HCT116 (cell line): ENCODE data around the gene ESR1. TPM values are rescaled to one million over a fixed set of nuclear protein-coding genes. Genes with fewer than 3 reads are reported as not detected.
"Not testable (repeated sequence)": the region's sequence is repeated elsewhere in the genome, so short reads cannot be mapped to it uniquely, and the experiment has no call there.

Experiments used
- ATAC-seq: fragments of 200-7000 bp; cut with Tn5 transposase; 2 replicates; pipeline ENCODE4 v1.9.1; 2020; ENCODE audit warnings: mild to moderate bottlenecking, moderate library complexity
- BruUV-seq: library from RNA; stranded (reverse); fragments of 400-500 nt; replicated peaks from 2 replicates; lab custom pipeline; 2021; lab: Mats Ljungman, UMichigan
- CTCF ChIA-PET: fragments of 300-600 bp; sonication (Branson Sonifier 250); formaldehyde crosslinking; loops from one replicate; lab custom pipeline; 2021; ENCODE audit warnings: antibody characterized with exemption; lab: Charles Lee
- POLR2A ChIA-PET: fragments of 300-600, 350-600 bp; sonication (Branson Sonifier 250); formaldehyde crosslinking; loops from one replicate; lab custom pipeline; 2021; ENCODE audit warnings: antibody characterized with exemption; lab: Charles Lee
- RAD21 ChIA-PET, 2 experiments: fragments of 300-600 bp; sonication (Branson Sonifier 250); formaldehyde crosslinking; loops; one replicate each; lab custom pipeline; 2023; ENCODE audit warnings: low total read pairs in 2 of 2; ENCODE audit not compliant: uncharacterized antibody in 2 of 2, unreplicated experiment in 2 of 2, low non-redundant PET in 1 of 2; lab: Charles Lee
- DNase-seq: peaks from one replicate; pipeline ENCODE4 v3.0.0-alpha.2; 2010; ENCODE audit warnings: low read depth, low spot score
- H2AFZ ChIP-seq: fragments of 200-600 bp; shearing (Covaris generic), sonication (generic); 2 replicates; pipeline ENCODE4 v1.6.1; 2017; ENCODE audit warnings: low read depth, mixed run types, mixed read lengths, antibody characterized with exemption, low read length; ENCODE audit not compliant: poor library complexity, severe bottlenecking
- H3K27ac ChIP-seq: 2 replicates; pipeline ENCODE4 v1.5.1; 2012; ENCODE audit warnings: low read depth, low read length
- H3K27me3 ChIP-seq: fragments of 200-600 bp; sonication (generic); 2 replicates; pipeline ENCODE4 v1.6.1; 2016; ENCODE audit warnings: mixed run types, low read length, mixed read lengths; ENCODE audit not compliant: insufficient read depth
- H3K36me3 ChIP-seq, 2 experiments: fragments of 200-500 bp in 1 of 2; fragments of 200-600 bp in 1 of 2; sonication (Bioruptor generic) in 1 of 2; sonication (generic) in 1 of 2; 2 replicates each; pipeline versions ENCODE4 v1.5.1 to v1.6.1; 2014 to 2016; ENCODE audit warnings: low read length in 2 of 2, inconsistent platforms in 1 of 2, mixed read lengths in 1 of 2, mixed run types in 1 of 2; ENCODE audit not compliant: insufficient read depth in 2 of 2, control insufficient read depth in 1 of 2
- H3K4me1 ChIP-seq, 2 experiments: fragments of 200-600 bp in 1 of 2; sonication (generic) in 1 of 2; 2 replicates each; pipeline versions ENCODE4 v1.5.1 to v1.6.1; 2012 to 2017; ENCODE audit warnings: low read length in 2 of 2, inconsistent platforms in 1 of 2, mild to moderate bottlenecking in 1 of 2, mixed read lengths in 1 of 2, mixed run types in 1 of 2, moderate library complexity in 1 of 2; ENCODE audit not compliant: insufficient read depth in 2 of 2, control insufficient read depth in 1 of 2
- H3K4me2 ChIP-seq: fragments of 200-600 bp; sonication (generic); 2 replicates; pipeline ENCODE4 v1.6.1; 2017; ENCODE audit warnings: mixed run types, low read length, mixed read lengths
- H3K4me3 ChIP-seq, 2 experiments: fragments of 200-600 bp in 1 of 2; sonication (generic) in 1 of 2; replicated peaks in 1 of 2; 2 replicates each; pipeline ENCODE4 v1.5.1; 2011 to 2016; ENCODE audit warnings: low read length in 2 of 2, control low read depth in 1 of 2, low read depth in 1 of 2, mild to moderate bottlenecking in 1 of 2, mixed read lengths in 1 of 2, mixed run types in 1 of 2
- H3K79me2 ChIP-seq: fragments of 200-600 bp; sonication (generic); 2 replicates; pipeline ENCODE4 v1.6.1; 2017; ENCODE audit warnings: mild to moderate bottlenecking, mixed run types, low read length, moderate library complexity, mixed read lengths; ENCODE audit not compliant: insufficient read depth
- H3K9ac ChIP-seq: fragments of 200-600 bp; sonication (generic); 2 replicates; pipeline ENCODE4 v1.6.1; 2016; ENCODE audit warnings: low read length, mixed read lengths
- H3K9me2 ChIP-seq: fragments of 200-600 bp; sonication (generic), shearing (Covaris generic); 2 replicates; pipeline ENCODE4 v1.6.1; 2017; ENCODE audit warnings: mixed run types, mild to moderate bottlenecking, moderate library complexity; ENCODE audit not compliant: insufficient read depth
- H3K9me3 ChIP-seq, 2 experiments: fragments of 200-500 bp in 1 of 2; fragments of 200-600 bp in 1 of 2; sonication (Bioruptor generic) in 1 of 2; sonication (generic) in 1 of 2; 2 replicates each; pipeline ENCODE4 v1.6.1; 2014 to 2017; ENCODE audit warnings: low read length in 2 of 2, mixed read lengths in 2 of 2, inconsistent platforms in 1 of 2, low read depth in 1 of 2, mild to moderate bottlenecking in 1 of 2, mixed run types in 1 of 2, moderate library complexity in 1 of 2; ENCODE audit not compliant: control insufficient read depth in 1 of 2, insufficient read depth in 1 of 2
- H4K20me1 ChIP-seq: fragments of 200-600 bp; sonication (generic), shearing (Covaris generic); 2 replicates; pipeline ENCODE4 v1.6.1; 2017; ENCODE audit warnings: mixed run types, mild to moderate bottlenecking, moderate library complexity; ENCODE audit not compliant: insufficient read depth
- EZH2phosphoT487 ChIP-seq: fragments of 200-600 bp; IDR thresholded peaks from 2 replicates; pipeline ENCODE4 v1.6.1; 2018; ENCODE audit warnings: antibody characterized with exemption, borderline replicate concordance
- intact Hi-C: fragments of 100-400 bp; cut with micrococcal nuclease; formaldehyde crosslinking; loops from 2 replicates; pipeline ENCODE4 v1.10.0; 2022
- total RNA-seq: library from RNA; stranded (reverse); gene quantifications from one replicate; pipeline ENCODE4 v1.2.1, GENCODE V29; 2021; ENCODE audit not compliant: unreplicated experiment
- TF ChIP-seq, protein P1 (sequence below), 3 experiments: fragments of 200-600 bp in 1 of 3; sonication (generic) in 1 of 3; IDR thresholded peaks in 2 of 3; conservative IDR thresholded peaks in 1 of 3; 2 replicates each; pipeline ENCODE4 v1.5.1; 2012 to 2017; ENCODE audit warnings: low read depth in 2 of 3, low read length in 2 of 3, antibody characterized with exemption in 1 of 3, borderline replicate concordance in 1 of 3, control low read depth in 1 of 3, mild to moderate bottlenecking in 1 of 3, mixed read lengths in 1 of 3, mixed run types in 1 of 3, moderate library complexity in 1 of 3; ENCODE audit not compliant: insufficient read depth in 1 of 3

ESR1 gene
- total RNA-seq, 1 experiment from 2014 or later = 0.17 TPM

DNA sequence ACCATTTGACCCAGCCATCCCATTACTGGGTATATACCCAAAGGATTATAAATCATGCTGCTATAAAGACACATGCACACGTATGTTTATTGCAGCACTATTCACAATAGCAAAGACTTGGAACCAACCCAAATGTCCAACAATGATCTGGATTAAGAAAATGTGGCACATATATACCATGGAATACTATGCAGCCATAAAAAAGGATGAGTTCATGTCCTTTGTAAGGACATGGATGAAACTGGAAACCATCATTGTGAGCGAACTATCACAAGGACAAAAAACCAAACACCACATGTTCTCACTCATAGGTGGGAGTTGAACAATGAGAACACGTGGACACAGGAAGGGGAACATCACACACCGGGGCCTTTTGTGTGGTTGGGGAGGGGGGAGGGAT is 226.3 kb downstream of the ESR1 start:
- H3K4me1 ChIP-seq, H3K4me3 ChIP-seq, RAD21 ChIA-PET, H4K20me1 ChIP-seq, H3K79me2 ChIP-seq, intact Hi-C loops, H2AFZ ChIP-seq, ATAC-seq, H3K9me3 ChIP-seq, H3K36me3 ChIP-seq, H3K27me3 ChIP-seq, BruUV-seq, H3K27ac ChIP-seq, DNase-seq, POLR2A ChIA-PET, H3K9ac ChIP-seq, H3K9me2 ChIP-seq, H3K4me2 ChIP-seq, CTCF ChIA-PET: not testable (repeated sequence)

DNA sequence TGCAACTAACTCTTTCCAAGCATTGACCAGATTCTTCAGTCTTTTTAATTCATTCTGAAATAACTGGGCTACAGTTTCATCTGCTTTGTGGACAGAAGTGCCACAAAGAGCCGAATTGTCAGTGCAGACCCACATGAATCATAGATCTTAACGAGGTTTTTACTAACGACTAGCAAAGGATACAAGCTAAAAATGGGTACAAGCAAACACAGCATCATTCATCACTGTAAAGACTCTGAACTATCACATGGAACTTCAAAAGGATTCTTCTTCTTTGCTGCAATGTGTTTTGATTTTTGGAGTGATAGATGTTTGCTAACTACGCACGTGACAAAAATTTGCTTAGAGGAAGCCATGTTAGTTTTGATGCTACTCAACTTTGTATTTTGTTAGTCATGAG is 227.1 kb downstream of the ESR1 start:
- Histone ChIP-seq H2AFZ (no peak overlapping the region), H3K9me2 (no peaks in the 10 kb centered on the region), H3K9ac (no peak overlapping the region), H3K27ac (no peak overlapping the region), H3K4me1 (no peaks in the 10 kb centered on the region), H3K27me3 (no peaks in the 10 kb centered on the region), H3K4me3 (no peak overlapping the region), H4K20me1 (no peaks in the 10 kb centered on the region), H3K9me3 (no peaks in the 10 kb centered on the region), H3K4me2 (no peak overlapping the region), H3K36me3 (no peaks in the 10 kb centered on the region), H3K79me2 (no peaks in the 10 kb centered on the region)
- TF ChIP-seq, protein P1, sequence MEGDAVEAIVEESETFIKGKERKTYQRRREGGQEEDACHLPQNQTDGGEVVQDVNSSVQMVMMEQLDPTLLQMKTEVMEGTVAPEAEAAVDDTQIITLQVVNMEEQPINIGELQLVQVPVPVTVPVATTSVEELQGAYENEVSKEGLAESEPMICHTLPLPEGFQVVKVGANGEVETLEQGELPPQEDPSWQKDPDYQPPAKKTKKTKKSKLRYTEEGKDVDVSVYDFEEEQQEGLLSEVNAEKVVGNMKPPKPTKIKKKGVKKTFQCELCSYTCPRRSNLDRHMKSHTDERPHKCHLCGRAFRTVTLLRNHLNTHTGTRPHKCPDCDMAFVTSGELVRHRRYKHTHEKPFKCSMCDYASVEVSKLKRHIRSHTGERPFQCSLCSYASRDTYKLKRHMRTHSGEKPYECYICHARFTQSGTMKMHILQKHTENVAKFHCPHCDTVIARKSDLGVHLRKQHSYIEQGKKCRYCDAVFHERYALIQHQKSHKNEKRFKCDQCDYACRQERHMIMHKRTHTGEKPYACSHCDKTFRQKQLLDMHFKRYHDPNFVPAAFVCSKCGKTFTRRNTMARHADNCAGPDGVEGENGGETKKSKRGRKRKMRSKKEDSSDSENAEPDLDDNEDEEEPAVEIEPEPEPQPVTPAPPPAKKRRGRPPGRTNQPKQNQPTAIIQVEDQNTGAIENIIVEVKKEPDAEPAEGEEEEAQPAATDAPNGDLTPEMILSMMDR (IDR thresholded peaks at IDR 0.05 in 2 of 3, conservative IDR thresholded peaks at IDR 0.05 in 1 of 3; ENCODE audit: borderline replicate concordance in 1 of 3, insufficient read depth in 1 of 3, low read depth in 2 of 3, low read length in 2 of 3) = no peak
- TF ChIP-seq EZH2phosphoT487 = no peak
- DNase-seq (no peak), ATAC-seq (no peak)
- ChIA-PET CTCF (no interaction called here), RAD21 (no interaction called here), POLR2A (no interaction called here)
- intact Hi-C loops = no loop called here
- no TSS peak for BruUV-seq
